GM21576 (cell line): Measurements from ENCODE around the gene DAZAP1.
"Not testable (repeated sequence)": the region's sequence is repeated elsewhere in the genome, so short reads cannot be mapped to it uniquely, and the experiment has no call there.

ENCODE experiments used
- ATAC-seq: cut with Tn5 transposase; IDR thresholded peaks from one replicate; pipeline ENCODE4 v1.9.1; 2021; ENCODE audit warnings: mild to moderate bottlenecking, moderate library complexity; ENCODE audit not compliant: unreplicated experiment

DAZAP1 gene

DNA sequence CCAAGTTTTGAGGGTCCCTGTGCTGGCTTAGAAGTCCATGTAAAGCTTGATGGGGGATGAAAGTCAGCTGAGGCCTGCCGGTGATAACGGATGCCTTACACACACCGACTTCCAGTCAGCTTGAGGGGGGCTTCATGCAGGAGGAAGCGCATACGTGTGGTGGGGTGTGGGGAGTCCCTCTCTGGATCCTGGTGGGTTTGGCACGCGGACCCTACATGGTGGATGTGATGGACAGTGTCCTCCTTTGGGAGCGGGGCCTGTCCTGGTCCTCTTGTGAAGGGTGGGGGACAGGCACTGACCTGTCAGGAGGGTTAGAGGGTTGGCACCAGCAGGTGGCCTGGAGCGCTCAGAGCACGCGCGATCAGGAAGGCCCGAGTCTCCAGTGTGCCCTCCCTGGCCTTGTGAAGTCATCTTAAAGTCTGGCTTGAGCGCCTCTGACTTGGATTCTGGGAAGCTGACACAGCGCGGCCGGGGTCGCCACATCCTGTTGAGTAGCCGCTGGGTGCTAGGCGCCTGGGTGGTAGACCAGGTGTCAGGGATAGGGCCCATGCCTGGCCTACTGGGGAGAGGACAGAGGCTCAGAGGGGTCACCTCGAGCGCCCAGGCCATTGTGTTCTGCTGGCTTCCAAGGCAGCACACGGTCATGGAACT, 2.9 kb downstream of the DAZAP1 start:
- ATAC-seq = no peak

GRCh38 chr19:1410789-1411188, 3.4 kb downstream of the DAZAP1 start:
- ATAC-seq = no peak

GRCh38 chr19:1411255-1412191, 4.1 kb downstream of the DAZAP1 start:
- ATAC-seq = no peak

GRCh38 chr19:1412323-1412923, 5.0 kb downstream of the DAZAP1 start:
- ATAC-seq = no peak

DNA sequence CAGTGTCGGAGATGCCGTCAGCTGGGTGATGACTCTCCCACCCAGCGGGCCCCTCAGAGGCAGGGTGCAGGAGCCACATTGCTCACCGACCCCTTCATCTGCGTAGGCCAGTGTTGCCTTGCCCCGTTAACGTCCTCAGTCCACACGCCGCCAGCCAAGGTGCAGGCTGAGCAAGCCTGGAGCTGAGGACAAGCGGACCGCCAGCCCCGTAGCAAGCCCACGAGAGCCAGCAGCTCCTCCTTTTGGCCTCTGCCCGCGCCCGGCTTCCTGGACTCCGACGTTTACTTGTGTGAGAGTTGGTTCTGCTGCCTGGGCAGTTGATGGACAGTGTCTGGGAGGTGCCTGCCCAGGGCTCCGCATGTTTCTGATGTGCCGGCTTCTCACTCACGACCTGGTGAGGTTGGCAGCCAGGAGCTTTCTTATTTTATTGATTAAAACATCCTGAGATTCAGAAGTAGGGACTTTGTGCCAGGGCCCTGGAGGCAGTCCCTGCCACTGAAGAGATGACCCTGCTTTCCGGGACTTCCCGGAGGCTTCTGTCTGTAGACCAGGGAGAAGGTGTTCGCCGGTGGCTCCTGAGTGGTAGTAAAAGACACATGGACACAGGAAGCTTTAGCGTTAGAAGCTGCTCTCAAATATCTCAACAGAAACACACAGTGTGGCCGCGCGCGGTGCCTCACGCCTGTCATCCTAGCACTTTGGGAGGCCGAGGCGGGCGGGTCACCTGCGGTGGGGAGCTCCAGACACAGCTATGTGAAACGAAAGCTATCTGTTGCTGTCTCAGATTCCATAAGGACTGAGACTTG, 5.8 kb downstream of the DAZAP1 start:
- no peak for ATAC-seq

- ATAC-seq = no peak
Observed at GRCh38 chr19:1416014-1416841, 8.8 kb downstream of the DAZAP1 start.

DNA sequence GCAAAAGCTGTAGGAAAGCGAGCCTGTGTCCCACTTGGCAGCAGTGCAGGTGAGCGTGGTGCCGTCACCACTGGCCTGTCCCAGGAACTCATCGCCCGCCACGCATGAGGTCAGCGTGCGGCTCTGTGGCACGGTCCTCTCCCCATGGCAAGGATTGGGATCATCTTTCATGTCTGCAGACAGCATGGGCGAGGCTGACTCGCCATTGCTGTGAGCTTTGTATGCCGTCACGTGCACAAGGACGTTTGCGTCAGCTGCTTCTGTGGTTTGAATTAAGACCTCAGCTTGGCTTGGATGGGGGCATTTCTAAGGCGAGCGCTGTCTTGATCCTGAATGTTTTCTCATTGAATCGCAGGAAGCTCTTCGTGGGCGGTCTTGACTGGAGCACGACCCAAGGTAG, 9.8 kb downstream of the DAZAP1 start:
- ATAC-seq = no peak

- ATAC-seq = no peak
Observed at GRCh38 chr19:1417681-1418495, 10.5 kb downstream of the DAZAP1 start.

GRCh38 chr19:1418496-1418775, 11.1 kb downstream of the DAZAP1 start:
- no peak for ATAC-seq

- no peak for ATAC-seq
Observed at GRCh38 chr19:1418951-1419738, 11.8 kb downstream of the DAZAP1 start.

- not testable (repeated sequence) for ATAC-seq
Observed at GRCh38 chr19:1420085-1420484, 12.7 kb downstream of the DAZAP1 start.

DNA sequence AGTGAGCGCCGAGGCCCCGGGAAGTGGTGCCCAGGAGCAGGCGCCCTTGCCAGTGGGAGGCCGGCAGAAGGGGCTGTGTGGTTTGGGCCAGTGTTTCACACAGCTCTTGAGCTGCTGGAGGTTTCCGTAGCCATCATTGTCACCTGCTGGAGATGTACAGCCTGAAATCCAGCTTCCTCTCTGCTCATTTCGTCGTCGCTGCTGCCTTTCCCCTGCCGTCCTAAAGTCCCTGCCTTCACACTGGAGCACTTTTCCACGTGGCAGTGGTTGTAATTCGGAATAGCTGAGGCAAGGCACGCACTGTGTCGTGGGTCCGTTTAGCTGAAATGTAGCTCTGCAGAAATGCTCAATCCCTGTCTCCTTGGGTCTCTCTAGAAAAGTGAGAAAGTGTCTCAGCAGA, 13.2 kb downstream of the DAZAP1 start:
- no peak for ATAC-seq

GRCh38 chr19:1421218-1421957, 14.0 kb downstream of the DAZAP1 start:
- ATAC-seq = no peak

DNA sequence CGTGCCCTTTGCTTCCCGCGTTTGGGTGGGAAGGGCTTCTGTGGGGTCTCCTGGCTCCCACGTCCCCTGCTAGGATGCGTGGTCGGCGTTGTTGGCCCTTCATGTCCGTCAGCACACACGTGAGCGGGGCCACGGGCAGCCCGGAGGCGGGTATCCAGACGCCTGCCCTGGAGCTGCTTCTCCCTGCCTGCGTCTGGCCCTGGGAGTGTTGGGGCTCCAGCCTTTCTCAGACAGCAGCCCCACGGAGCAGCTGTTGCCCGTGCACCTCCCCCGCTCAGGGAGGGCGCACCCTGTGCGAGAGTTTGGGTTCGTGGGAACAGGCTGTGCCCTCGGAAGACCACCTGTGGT, 14.5 kb downstream of the DAZAP1 start:
- no peak for ATAC-seq

- no peak for ATAC-seq
Observed at GRCh38 chr19:1422360-1422759, 15.0 kb downstream of the DAZAP1 start.

DNA sequence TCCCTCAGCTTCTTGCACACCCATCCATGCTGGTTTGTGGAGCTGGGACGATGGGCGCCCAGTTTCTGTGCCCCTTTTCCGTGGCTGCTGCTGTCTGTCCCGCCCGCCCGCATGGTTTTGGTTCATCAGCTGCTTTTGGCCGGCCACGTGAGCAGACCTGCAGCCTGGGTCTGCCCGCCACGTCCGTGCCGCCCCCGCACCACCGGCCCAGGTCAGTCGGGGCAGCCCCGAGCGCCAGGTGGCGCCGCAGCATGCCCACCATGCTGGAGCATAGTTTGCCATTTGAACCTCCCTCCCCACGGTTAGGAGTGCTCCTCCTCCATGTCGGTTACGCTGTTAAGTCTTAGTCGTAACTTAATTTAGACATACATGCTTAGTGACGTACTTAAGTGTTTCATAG, 15.6 kb downstream of the DAZAP1 start:
- ATAC-seq = no peak

DNA sequence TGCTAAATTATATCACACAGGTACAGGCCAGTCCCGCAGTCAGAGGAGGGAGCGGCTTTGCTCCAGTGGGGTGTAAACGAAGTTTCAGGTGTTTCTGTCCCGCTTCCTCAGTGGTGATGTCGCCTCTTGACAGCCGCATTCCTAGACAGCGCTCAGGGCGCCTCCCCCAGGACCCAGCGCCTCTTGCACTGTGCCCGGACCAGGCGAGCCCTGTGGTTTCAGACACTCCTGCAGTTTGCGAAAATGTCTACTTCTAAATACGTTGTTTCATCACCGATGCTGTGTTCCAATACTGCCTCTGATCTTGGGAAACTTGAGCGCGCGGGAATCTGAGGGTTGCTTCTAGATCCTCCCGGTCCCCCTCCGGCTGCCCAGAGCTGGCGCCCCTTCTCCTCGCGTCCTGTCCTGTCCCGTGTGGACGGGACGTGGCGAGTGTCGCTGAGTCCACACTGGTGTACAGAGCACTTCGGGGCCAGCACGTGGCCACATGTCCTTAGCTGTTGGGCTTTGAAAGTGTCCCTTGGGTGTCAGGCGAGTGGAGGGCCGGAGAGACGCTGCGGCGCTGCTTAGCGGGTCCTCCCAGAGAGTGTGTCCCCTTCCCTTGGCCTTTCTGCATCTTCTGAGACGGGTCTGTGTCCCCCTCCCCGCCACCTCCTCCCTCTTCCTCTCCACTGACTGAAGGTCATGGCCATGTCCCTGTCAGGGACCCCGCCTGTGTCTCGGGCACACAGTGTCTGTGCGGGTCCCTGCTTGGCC, 16.2 kb downstream of the DAZAP1 start:
- no peak for ATAC-seq
